ENCODE results near the gene NUP50. TPM values are rescaled to one million over a fixed set of nuclear protein-coding genes. Genes with fewer than 3 reads are reported as not detected.

NUP50 gene
- total RNA-seq, 6 donors from 2014 or later = 57.9 to 115 (median 66.7) TPM

- Histone ChIP-seq H3K9me3 (peaks cover 0 to 3% (median 0%) of the 10 kb centered on the region in 4 donors), H3K27me3 (no peaks in the 10 kb centered on the region), H3K4me1 (no peaks in the 10 kb centered on the region), H3K4me3 (no peak overlapping the region), H3K27ac (no peak overlapping the region), H3K36me3 (peaks cover 0 to 3% (median 0%) of the 10 kb centered on the region in 4 donors)
- TF ChIP-seq, protein P1, sequence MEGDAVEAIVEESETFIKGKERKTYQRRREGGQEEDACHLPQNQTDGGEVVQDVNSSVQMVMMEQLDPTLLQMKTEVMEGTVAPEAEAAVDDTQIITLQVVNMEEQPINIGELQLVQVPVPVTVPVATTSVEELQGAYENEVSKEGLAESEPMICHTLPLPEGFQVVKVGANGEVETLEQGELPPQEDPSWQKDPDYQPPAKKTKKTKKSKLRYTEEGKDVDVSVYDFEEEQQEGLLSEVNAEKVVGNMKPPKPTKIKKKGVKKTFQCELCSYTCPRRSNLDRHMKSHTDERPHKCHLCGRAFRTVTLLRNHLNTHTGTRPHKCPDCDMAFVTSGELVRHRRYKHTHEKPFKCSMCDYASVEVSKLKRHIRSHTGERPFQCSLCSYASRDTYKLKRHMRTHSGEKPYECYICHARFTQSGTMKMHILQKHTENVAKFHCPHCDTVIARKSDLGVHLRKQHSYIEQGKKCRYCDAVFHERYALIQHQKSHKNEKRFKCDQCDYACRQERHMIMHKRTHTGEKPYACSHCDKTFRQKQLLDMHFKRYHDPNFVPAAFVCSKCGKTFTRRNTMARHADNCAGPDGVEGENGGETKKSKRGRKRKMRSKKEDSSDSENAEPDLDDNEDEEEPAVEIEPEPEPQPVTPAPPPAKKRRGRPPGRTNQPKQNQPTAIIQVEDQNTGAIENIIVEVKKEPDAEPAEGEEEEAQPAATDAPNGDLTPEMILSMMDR (IDR thresholded peaks at IDR 0.05) = no peak
- no peak for TF ChIP-seq POLR2A (IDR thresholded peaks at IDR 0.05)
- no peak for TF ChIP-seq POLR2AphosphoS5 (IDR thresholded peaks at IDR 0.05)
- no peak for TF ChIP-seq EP300 (IDR thresholded peaks at IDR 0.05)
- 43 to 66% methylated on average over 1 of the region's 1 CpG for WGBS, 2 donors
- DNase-seq = no peak
- ATAC-seq (ENCODE audit: low FRiP score in 2 of 2) = no peak
These were observed 18.8 kb upstream of the NUP50 start for GRCh38 chr22:45144916-45145315.

- DNase-seq = no peak
- no peaks in the 10 kb centered on the region for H3K4me1 ChIP-seq
- TF ChIP-seq, protein P1 (IDR thresholded peaks at IDR 0.05) = no peak
- no peak for TF ChIP-seq POLR2A (IDR thresholded peaks at IDR 0.05)
- no peak for TF ChIP-seq POLR2AphosphoS5 (IDR thresholded peaks at IDR 0.05)
- no peak for TF ChIP-seq EP300 (IDR thresholded peaks at IDR 0.05)
These were observed 14.1 kb upstream of the NUP50 start for GRCh38 chr22:45149671-45150070.

GRCh38 chr22:45150139-45150538 lies 13.6 kb upstream of the NUP50 start:
- Histone ChIP-seq H3K27ac (no peak overlapping the region), H3K27me3 (no peaks in the 10 kb centered on the region), H3K4me1 (no peaks in the 10 kb centered on the region), H3K9me3 (no peaks in the 10 kb centered on the region), H3K4me3 (no peak overlapping the region), H3K36me3 (peaks cover 0 to 6% (median 2%) of the 10 kb centered on the region in 4 donors)
- 95 to 96% methylated on average over 2 of the region's 2 CpGs for WGBS, 2 donors
- TF ChIP-seq EP300 (IDR thresholded peaks at IDR 0.05) (no peak), POLR2A (IDR thresholded peaks at IDR 0.05) (no peak), POLR2AphosphoS5 (IDR thresholded peaks at IDR 0.05) (no peak)
- TF ChIP-seq, protein P1 (IDR thresholded peaks at IDR 0.05) = no peak
- DNase-seq = no peak
- ATAC-seq (ENCODE audit: low FRiP score in 2 of 2) = no peak

More at GRCh38 chr22:45149671-45150070, 14.1 kb upstream of the NUP50 start:
- WGBS, 2 donors = 88 to 95% methylated on average over 2 of the region's 2 CpGs
- Histone ChIP-seq H3K36me3 (peaks cover 0 to 6% (median 2%) of the 10 kb centered on the region in 4 donors), H3K27me3 (no peaks in the 10 kb centered on the region), H3K9me3 (no peaks in the 10 kb centered on the region), H3K4me3 (no peak overlapping the region), H3K27ac (no peak overlapping the region)
- ATAC-seq (ENCODE audit: low FRiP score in 2 of 2) = no peak

DNA sequence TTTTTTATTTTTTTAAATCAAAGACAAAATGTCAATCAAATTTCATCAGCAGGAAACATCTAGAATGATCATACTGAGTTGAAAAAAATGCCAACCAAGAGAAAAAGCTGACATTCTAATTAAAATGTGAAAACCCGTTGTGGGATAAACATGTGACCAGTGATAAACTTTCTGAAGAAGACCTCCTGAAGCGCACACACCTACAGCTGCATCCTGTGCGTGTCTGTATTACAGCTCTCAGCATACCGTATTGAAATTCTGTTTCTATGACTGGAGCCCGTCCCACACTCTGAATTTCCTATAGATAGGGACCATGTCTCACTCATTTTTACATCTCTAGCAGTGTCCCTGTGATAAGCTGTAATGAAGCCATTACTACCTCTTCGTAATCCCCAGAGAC lies 12.2 kb upstream of the NUP50 start:
- TF ChIP-seq, protein P1 (IDR thresholded peaks at IDR 0.05) = no peak
- no peak for TF ChIP-seq POLR2AphosphoS5 (IDR thresholded peaks at IDR 0.05)
- TF ChIP-seq POLR2A (IDR thresholded peaks at IDR 0.05) = no peak
- TF ChIP-seq EP300 (IDR thresholded peaks at IDR 0.05) = no peak
- DNase-seq = no peak
- no peak for ATAC-seq (ENCODE audit: low FRiP score in 2 of 2)

DNA sequence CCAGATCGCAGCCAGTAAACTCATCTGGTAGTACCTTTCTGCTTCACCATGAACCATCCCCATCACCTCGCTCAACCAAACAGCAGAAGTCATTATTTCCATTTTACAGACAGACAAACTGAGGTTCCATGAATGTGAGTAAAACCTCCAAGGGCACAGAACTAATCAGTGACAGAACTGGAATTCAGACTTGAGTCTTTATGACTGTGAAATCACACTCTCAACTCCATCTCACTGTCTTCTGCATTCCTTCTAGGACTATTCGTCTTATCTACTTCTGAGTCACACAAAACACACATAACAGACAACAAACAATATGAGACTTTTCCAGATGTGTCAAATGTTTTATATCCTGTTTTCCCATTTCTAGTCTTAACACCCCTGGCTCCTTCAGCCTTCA lies 9.3 kb upstream of the NUP50 start:
- ATAC-seq (ENCODE audit: low FRiP score in 2 of 2) (no peak), DNase-seq (no peak)
- Histone ChIP-seq H3K27me3 (no peaks in the 10 kb centered on the region), H3K36me3 (peaks cover 0 to 23% (median 0%) of the 10 kb centered on the region in 4 donors), H3K4me3 (no peak overlapping the region), H3K9me3 (no peaks in the 10 kb centered on the region), H3K27ac (no peak overlapping the region), H3K4me1 (peaks cover 12 to 19% (median 15%) of the 10 kb centered on the region in 4 donors)
- no peak for TF ChIP-seq POLR2AphosphoS5 (IDR thresholded peaks at IDR 0.05)
- TF ChIP-seq, protein P1 (IDR thresholded peaks at IDR 0.05) = no peak
- TF ChIP-seq POLR2A (IDR thresholded peaks at IDR 0.05) = no peak
- TF ChIP-seq EP300 (IDR thresholded peaks at IDR 0.05) = no peak
- 94 to 96% methylated on average over 3 of the region's 3 CpGs for WGBS, 2 donors

More for the DNA sequence above, 12.2 kb upstream of the NUP50 start:
- H3K4me3 ChIP-seq = no peak overlapping the region
- H3K27ac ChIP-seq = no peak overlapping the region
- no peaks in the 10 kb centered on the region for H3K4me1 ChIP-seq
- H3K36me3 ChIP-seq = peaks cover 0 to 10% (median 2%) of the 10 kb centered on the region in 4 donors
- no peaks in the 10 kb centered on the region for H3K27me3 ChIP-seq
- H3K9me3 ChIP-seq = no peaks in the 10 kb centered on the region
- WGBS, 2 donors = 80 to 85% methylated on average over 6 of the region's 6 CpGs
